Gastroesophageal sphincter (tissue), 4 donors: Measurements from ENCODE around the gene BMPR1A. TPM values are rescaled to one million over a fixed set of nuclear protein-coding genes. Genes with fewer than 3 reads are reported as not detected.
A peak's percentile ranks its signal among the peaks of the same experiment; 100 is the strongest.
"Not testable (repeated sequence)": the region's sequence is repeated elsewhere in the genome, so short reads cannot be mapped to it uniquely, and the experiment has no call there.

Experiments
- ATAC-seq: fragments of 150-250 bp; one replicate; pipeline ENCODE4 v1.9.1; 2016; ENCODE audit warnings: mild to moderate bottlenecking, moderate library complexity
- H3K27ac ChIP-seq, 4 donors: fragments of 200-600 bp; sonication (generic) in 3 of 4; 1 replicate in 3 of 4; 2 replicates in 1 of 4; pipeline ENCODE4 v1.5.1; 2016 to 2019
- H3K27me3 ChIP-seq: fragments of 200-600 bp; sonication (generic); one replicate; pipeline ENCODE4 v1.5.1; 2019
- H3K36me3 ChIP-seq, 2 donors: fragments of 200-600 bp; sonication (generic); one replicate each; pipeline ENCODE4 v1.5.1; 2019; ENCODE audit warnings: control low read depth in 1 of 2
- H3K4me1 ChIP-seq, 3 donors: fragments of 200-600 bp; sonication (generic); 1 replicate in 2 of 3; 2 replicates in 1 of 3; pipeline ENCODE4 v1.5.1; 2016 to 2019; ENCODE audit warnings: control low read depth in 2 of 3
- H3K4me3 ChIP-seq, 2 donors: fragments of 200-600 bp; sonication (generic); one replicate each; pipeline ENCODE4 v1.5.1; 2019; ENCODE audit warnings: mild to moderate bottlenecking in 1 of 2, moderate library complexity in 1 of 2
- H3K9me3 ChIP-seq, 3 donors: fragments of 200-600 bp; sonication (generic); one replicate each; pipeline ENCODE4 v1.5.1; 2017 to 2019; ENCODE audit warnings: control low read depth in 2 of 3
- CTCF ChIP-seq, 4 experiments: fragments of 200-600 bp in 2 of 4; fragments of 450-650 bp in 2 of 4; sonication (generic) in 1 of 4; IDR thresholded peaks; one replicate each; pipeline ENCODE4 v1.5.1; 2017 to 2019; ENCODE audit warnings: antibody characterized with exemption in 4 of 4, mild to moderate bottlenecking in 2 of 4, moderate library complexity in 2 of 4
- EP300 ChIP-seq: sonication (generic); formaldehyde crosslinking; IDR thresholded peaks from one replicate; pipeline ENCODE4 v1.6.1; 2017; ENCODE audit warnings: antibody characterized with exemption, mild to moderate bottlenecking
- POLR2A ChIP-seq, 2 donors: fragments of 450-650 bp; IDR thresholded peaks; one replicate each; pipeline ENCODE4 v1.6.1; 2017; ENCODE audit warnings: antibody characterized with exemption in 2 of 2, mild to moderate bottlenecking in 2 of 2, moderate library complexity in 1 of 2
- POLR2AphosphoS5 ChIP-seq: sonication (generic); formaldehyde crosslinking; IDR thresholded peaks from one replicate; pipeline ENCODE4 v1.6.1; 2017; ENCODE audit warnings: antibody characterized with exemption
- WGBS, 2 donors: methylation state at CpG; one replicate each; pipeline ENCODE4 v1.1.5; 2018; ENCODE audit warnings: low coverage in 1 of 2; 5-methylcytosine and 5-hydroxymethylcytosine counted together
- total RNA-seq, 4 donors: library from RNA; depleted of rRNA; stranded (reverse); fragments of >200 nt; gene quantifications; one replicate each; pipeline ENCODE4 v1.1.0, GENCODE V29; 2016

BMPR1A gene
- total RNA-seq, 4 donors from 2014 or later: 91.5 to 121 (median 117) TPM

- Histone ChIP-seq H3K4me1 (peaks cover 5 to 87% (median 16%) of the 10 kb centered on the region in 3 donors), H3K27ac (peak overlapping the region; percentile 93 to 96 (median 95)), H3K4me3 (no peak overlapping the region), H3K9me3 (no peaks in the 10 kb centered on the region), H3K36me3 (no peaks in the 10 kb centered on the region), H3K27me3 (no peaks in the 10 kb centered on the region)
- peak; percentile 89 for ATAC-seq
- 23 to 35% methylated on average over 4 to 5 of the region's 8 CpGs for WGBS, 2 donors
- TF ChIP-seq POLR2AphosphoS5 (peak; percentile 93), CTCF (IDR thresholded peaks at IDR 0.05) (peak in 3 of 4 experiments; percentile 37 to 46 (median 44)), EP300 (peak; percentile 96), POLR2A (IDR thresholded peaks at IDR 0.05) (peak in 1 of 2 donors; percentile 35)
Observed at GRCh38 chr10:86733260-86733671, 23.2 kb upstream of the BMPR1A start.

GRCh38 chr10:86734207-86734988, 22.0 kb upstream of the BMPR1A start:
- no peaks in the 10 kb centered on the region for H3K27me3 ChIP-seq
- peak overlapping the region; percentile 93 to 96 (median 95) for H3K27ac ChIP-seq
- H3K36me3 ChIP-seq: no peaks in the 10 kb centered on the region
- 10 to 46% methylated on average over 3 of the region's 4 CpGs for WGBS, 2 donors
- H3K4me1 ChIP-seq: peaks cover 5 to 98% (median 16%) of the 10 kb centered on the region in 3 donors
- ATAC-seq: peak; percentile 64
- no peaks in the 10 kb centered on the region for H3K9me3 ChIP-seq
- TF ChIP-seq EP300: no peak
- TF ChIP-seq POLR2AphosphoS5: peak; percentile 53
- no peak overlapping the region for H3K4me3 ChIP-seq

- H3K9me3 ChIP-seq, H3K27me3 ChIP-seq, H3K36me3 ChIP-seq, H3K4me3 ChIP-seq, ATAC-seq: not testable (repeated sequence)
- peak overlapping the region; percentile 93 to 96 (median 95) for H3K27ac ChIP-seq
- 48 to 60% methylated on average over 3 to 4 of the region's 4 CpGs for WGBS, 2 donors
- H3K4me1 ChIP-seq: peaks cover 5 to 91% (median 16%) of the 10 kb centered on the region in 3 donors
Observed at GRCh38 chr10:86735278-86735677, 21.1 kb upstream of the BMPR1A start.

- WGBS, 2 donors: 89% methylated on average over 1 of the region's 1 CpG; no CpG with 5 or more reads in 1 of the 2 donors
- no peak for ATAC-seq
- Histone ChIP-seq H3K36me3 (no peaks in the 10 kb centered on the region), H3K9me3 (no peaks in the 10 kb centered on the region), H3K27me3 (no peaks in the 10 kb centered on the region), H3K4me1 (peaks cover 0 to 65% (median 12%) of the 10 kb centered on the region in 3 donors), H3K27ac (peak overlapping the region in 3 of 4 donors; percentile 0 to 82 (median 81)), H3K4me3 (no peak overlapping the region)
- peak; percentile 10 for TF ChIP-seq POLR2AphosphoS5
- no peak for TF ChIP-seq CTCF (IDR thresholded peaks at IDR 0.05)
Observed at GRCh38 chr10:86742230-86742629, 14.2 kb upstream of the BMPR1A start.

DNA sequence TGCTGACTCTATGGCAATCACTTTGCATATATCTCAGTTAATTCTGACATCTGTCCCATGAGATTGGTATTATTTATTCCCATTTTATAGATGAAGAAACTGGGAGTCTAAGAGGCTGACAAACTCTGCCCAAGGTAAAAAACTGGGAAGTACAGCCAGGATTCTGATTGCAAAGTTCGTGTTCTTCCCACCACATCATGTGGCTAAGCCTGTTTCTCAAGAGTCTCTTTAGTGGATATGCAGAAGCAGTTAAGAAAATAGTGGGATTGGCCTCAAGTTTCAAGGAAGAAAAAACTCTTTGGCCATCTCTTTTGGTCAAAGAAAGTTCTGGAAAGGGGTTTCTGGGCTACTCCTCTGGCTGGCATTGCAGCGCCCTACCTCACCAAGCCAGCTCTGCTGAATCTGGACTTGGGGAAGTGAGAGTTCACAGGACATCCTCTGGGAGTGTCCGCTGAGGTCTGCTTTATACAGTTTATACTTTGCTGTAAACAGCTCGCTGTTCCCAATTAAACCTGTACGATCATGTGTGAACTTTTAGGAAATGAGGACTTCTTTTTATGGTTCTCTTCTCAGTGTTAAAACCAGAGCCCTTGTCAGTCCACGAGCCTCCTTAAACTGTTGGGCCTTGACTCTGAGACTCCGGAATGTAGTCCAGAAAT, 12.2 kb upstream of the BMPR1A start:
- 55 to 60% methylated on average over 4 to 5 of the region's 7 CpGs for WGBS, 2 donors
- no peak for TF ChIP-seq CTCF (IDR thresholded peaks at IDR 0.05)
- TF ChIP-seq POLR2A (IDR thresholded peaks at IDR 0.05): no peak
- no peak for TF ChIP-seq EP300
- TF ChIP-seq POLR2AphosphoS5: no peak

More for the DNA sequence above, 12.2 kb upstream of the BMPR1A start:
- no peaks in the 10 kb centered on the region for H3K27me3 ChIP-seq
- peaks cover 6 to 62% (median 7%) of the 10 kb centered on the region in 3 donors for H3K4me1 ChIP-seq
- ATAC-seq: peak; percentile 71
- H3K9me3 ChIP-seq: no peaks in the 10 kb centered on the region
- no peaks in the 10 kb centered on the region for H3K36me3 ChIP-seq
- H3K4me3 ChIP-seq: no peak overlapping the region
- peak overlapping the region; percentile 71 to 82 (median 78) for H3K27ac ChIP-seq
